Measurements from ENCODE around the gene GPT2. TPM values are rescaled to one million over a fixed set of nuclear protein-coding genes. Genes with fewer than 3 reads are reported as not detected.
"Not testable (repeated sequence)": the region's sequence is repeated elsewhere in the genome, so short reads cannot be mapped to it uniquely, and the experiment has no call there.

The GPT2 gene
- total and polyA plus RNA-seq, 2 donors (not counting 1 experiment from before 2014, with no cell fraction given) = 5.8 to 16.3 TPM

DNA sequence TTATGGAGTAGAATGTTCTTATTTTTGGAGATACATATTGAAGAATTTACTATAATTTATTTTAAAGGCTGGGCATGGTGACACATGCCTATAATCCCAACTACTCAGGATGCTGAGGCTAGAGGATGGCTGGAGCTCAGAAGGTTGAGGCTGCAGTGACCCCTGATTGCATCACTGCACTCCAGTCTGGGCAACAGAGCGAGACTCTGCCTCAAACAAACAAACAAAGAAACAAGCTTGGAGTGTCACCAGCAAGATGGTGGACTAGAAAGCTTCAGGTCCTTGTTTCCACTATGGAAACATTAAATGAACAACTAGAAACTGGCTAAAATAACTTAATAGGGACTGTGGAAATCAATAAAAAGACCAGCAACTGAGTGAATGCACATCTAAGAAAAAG is 17.9 kb upstream of the GPT2 start:
- H3K79me2 ChIP-seq (ENCODE audit: control insufficient read depth, insufficient read depth, low read length) = no peaks in the 10 kb centered on the region
- H4K20me1 ChIP-seq (ENCODE audit: control insufficient read depth, extremely low read depth, insufficient read depth, low read length) = no peaks in the 10 kb centered on the region
- no peaks in the 10 kb centered on the region for H3K9me3 ChIP-seq (ENCODE audit: control insufficient read depth, insufficient read depth, low read depth, low read length)
- no peak overlapping the region for H3K9ac ChIP-seq (ENCODE audit: insufficient read depth, low read length)
- DNase-seq (ENCODE audit: low read depth in 2 of 2) = no peak
- no peak overlapping the region for H2AFZ ChIP-seq (ENCODE audit: low read length)
- no peak overlapping the region for H3K27ac ChIP-seq (ENCODE audit: insufficient read depth, low read length)
- H3K4me3 ChIP-seq (replicated peaks in 1 of 4; ENCODE audit: control extremely low read depth in 1 of 4, insufficient read depth in 1 of 4, low read depth in 3 of 4, low read length in 4 of 4) = no peak overlapping the region
- H3K36me3 ChIP-seq (ENCODE audit: control insufficient read depth, insufficient read depth, low read length) = no peaks in the 10 kb centered on the region
- TF ChIP-seq EZH2 (IDR thresholded peaks at IDR 0.05; ENCODE audit: low read length, missing control alignments) = no peak
- TF ChIP-seq, protein P1, sequence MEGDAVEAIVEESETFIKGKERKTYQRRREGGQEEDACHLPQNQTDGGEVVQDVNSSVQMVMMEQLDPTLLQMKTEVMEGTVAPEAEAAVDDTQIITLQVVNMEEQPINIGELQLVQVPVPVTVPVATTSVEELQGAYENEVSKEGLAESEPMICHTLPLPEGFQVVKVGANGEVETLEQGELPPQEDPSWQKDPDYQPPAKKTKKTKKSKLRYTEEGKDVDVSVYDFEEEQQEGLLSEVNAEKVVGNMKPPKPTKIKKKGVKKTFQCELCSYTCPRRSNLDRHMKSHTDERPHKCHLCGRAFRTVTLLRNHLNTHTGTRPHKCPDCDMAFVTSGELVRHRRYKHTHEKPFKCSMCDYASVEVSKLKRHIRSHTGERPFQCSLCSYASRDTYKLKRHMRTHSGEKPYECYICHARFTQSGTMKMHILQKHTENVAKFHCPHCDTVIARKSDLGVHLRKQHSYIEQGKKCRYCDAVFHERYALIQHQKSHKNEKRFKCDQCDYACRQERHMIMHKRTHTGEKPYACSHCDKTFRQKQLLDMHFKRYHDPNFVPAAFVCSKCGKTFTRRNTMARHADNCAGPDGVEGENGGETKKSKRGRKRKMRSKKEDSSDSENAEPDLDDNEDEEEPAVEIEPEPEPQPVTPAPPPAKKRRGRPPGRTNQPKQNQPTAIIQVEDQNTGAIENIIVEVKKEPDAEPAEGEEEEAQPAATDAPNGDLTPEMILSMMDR (conservative IDR thresholded peaks at IDR 0.05 in 1 of 2, IDR thresholded peaks at IDR 0.05 in 1 of 2; ENCODE audit: low read depth in 1 of 2, low read length in 2 of 2) = no peak
- H3K27me3 ChIP-seq (ENCODE audit: control insufficient read depth, insufficient read depth, low read length) = no peaks in the 10 kb centered on the region
- H3K4me1 ChIP-seq (ENCODE audit: control insufficient read depth, extremely low read depth, insufficient read depth, low read length) = no peaks in the 10 kb centered on the region
- no peak overlapping the region for H3K4me2 ChIP-seq (ENCODE audit: extremely low read depth, insufficient read depth, low read length)

- not testable (repeated sequence) for H3K9me3 ChIP-seq (ENCODE audit: control insufficient read depth, insufficient read depth, low read depth, low read length); H4K20me1 ChIP-seq (ENCODE audit: control insufficient read depth, extremely low read depth, insufficient read depth, low read length); H3K79me2 ChIP-seq (ENCODE audit: control insufficient read depth, insufficient read depth, low read length); H3K4me1 ChIP-seq (ENCODE audit: control insufficient read depth, extremely low read depth, insufficient read depth, low read length); H2AFZ ChIP-seq (ENCODE audit: low read length); H3K27me3 ChIP-seq (ENCODE audit: control insufficient read depth, insufficient read depth, low read length); H3K27ac ChIP-seq (ENCODE audit: insufficient read depth, low read length); H3K4me2 ChIP-seq (ENCODE audit: extremely low read depth, insufficient read depth, low read length); H3K36me3 ChIP-seq (ENCODE audit: control insufficient read depth, insufficient read depth, low read length); H3K9ac ChIP-seq (ENCODE audit: insufficient read depth, low read length); H3K4me3 ChIP-seq (replicated peaks in 1 of 4; ENCODE audit: control extremely low read depth in 1 of 4, insufficient read depth in 1 of 4, low read depth in 3 of 4, low read length in 4 of 4); DNase-seq (ENCODE audit: low read depth in 2 of 2)
Measured at GRCh38 chr16:46867486-46867885, 16.7 kb upstream of the GPT2 start.

DNA sequence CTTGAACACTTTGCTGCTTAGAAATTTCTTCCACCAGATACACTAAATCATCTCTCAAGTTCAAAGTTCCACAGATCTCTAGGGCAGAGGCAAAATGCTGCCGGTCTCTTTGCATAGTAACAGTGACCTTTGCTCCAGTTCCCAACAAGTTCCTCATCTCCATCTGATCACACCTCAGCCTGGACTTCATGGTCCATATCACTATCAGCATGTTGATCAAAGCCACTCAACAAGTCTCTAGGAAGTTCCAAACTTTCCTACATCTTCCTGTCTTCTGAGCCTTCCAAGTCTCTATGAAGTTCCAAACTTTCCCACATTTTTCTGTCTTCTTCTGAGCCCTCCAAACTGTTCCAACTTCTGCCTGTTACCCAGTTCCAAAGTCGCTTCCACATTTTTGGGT is 15.3 kb upstream of the GPT2 start:
- H3K4me1 ChIP-seq (ENCODE audit: control insufficient read depth, extremely low read depth, insufficient read depth, low read length); H3K36me3 ChIP-seq (ENCODE audit: control insufficient read depth, insufficient read depth, low read length); DNase-seq (ENCODE audit: low read depth in 2 of 2); H3K9me3 ChIP-seq (ENCODE audit: control insufficient read depth, insufficient read depth, low read depth, low read length); H4K20me1 ChIP-seq (ENCODE audit: control insufficient read depth, extremely low read depth, insufficient read depth, low read length); H3K79me2 ChIP-seq (ENCODE audit: control insufficient read depth, insufficient read depth, low read length); H3K27ac ChIP-seq (ENCODE audit: insufficient read depth, low read length); H3K9ac ChIP-seq (ENCODE audit: insufficient read depth, low read length); H3K27me3 ChIP-seq (ENCODE audit: control insufficient read depth, insufficient read depth, low read length); H2AFZ ChIP-seq (ENCODE audit: low read length); H3K4me2 ChIP-seq (ENCODE audit: extremely low read depth, insufficient read depth, low read length); H3K4me3 ChIP-seq (replicated peaks in 1 of 4; ENCODE audit: control extremely low read depth in 1 of 4, insufficient read depth in 1 of 4, low read depth in 3 of 4, low read length in 4 of 4): not testable (repeated sequence)

DNA sequence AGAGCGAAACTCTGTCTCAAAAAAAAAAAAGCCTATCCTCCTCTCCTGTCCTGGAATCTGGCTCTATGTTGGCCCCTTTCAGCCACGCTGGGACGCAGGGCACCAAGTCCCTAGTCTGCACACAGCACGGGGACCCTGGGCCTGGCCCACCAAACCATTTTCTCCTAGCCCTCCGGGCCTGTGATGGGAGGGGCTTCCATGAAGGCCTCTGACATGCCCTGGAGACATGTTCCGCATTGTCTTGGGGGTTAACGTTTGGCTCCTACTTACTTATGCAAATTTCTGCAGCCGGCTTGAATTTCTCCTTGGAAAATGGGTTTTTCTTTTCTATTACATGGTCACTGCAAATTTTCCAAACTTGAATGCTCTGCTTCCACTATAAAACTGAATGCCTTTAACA is 12.6 kb upstream of the GPT2 start:
- TF ChIP-seq EZH2 (IDR thresholded peaks at IDR 0.05; ENCODE audit: low read length, missing control alignments) = no peak
- TF ChIP-seq, protein P1 (conservative IDR thresholded peaks at IDR 0.05 in 1 of 2, IDR thresholded peaks at IDR 0.05 in 1 of 2; ENCODE audit: low read depth in 1 of 2, low read length in 2 of 2) = no peak
- no peak overlapping the region for H3K4me3 ChIP-seq (replicated peaks in 1 of 4; ENCODE audit: control extremely low read depth in 1 of 4, insufficient read depth in 1 of 4, low read depth in 3 of 4, low read length in 4 of 4)
- H2AFZ ChIP-seq (ENCODE audit: low read length) = no peak overlapping the region
- H3K9ac ChIP-seq (ENCODE audit: insufficient read depth, low read length) = no peak overlapping the region
- H3K4me1 ChIP-seq (ENCODE audit: control insufficient read depth, extremely low read depth, insufficient read depth, low read length) = no peaks in the 10 kb centered on the region
- H3K79me2 ChIP-seq (ENCODE audit: control insufficient read depth, insufficient read depth, low read length) = no peaks in the 10 kb centered on the region
- no peaks in the 10 kb centered on the region for H3K9me3 ChIP-seq (ENCODE audit: control insufficient read depth, insufficient read depth, low read depth, low read length)
- no peak overlapping the region for H3K27ac ChIP-seq (ENCODE audit: insufficient read depth, low read length)
- no peaks in the 10 kb centered on the region for H3K27me3 ChIP-seq (ENCODE audit: control insufficient read depth, insufficient read depth, low read length)
- DNase-seq (ENCODE audit: low read depth in 2 of 2) = no peak
- H3K4me2 ChIP-seq (ENCODE audit: extremely low read depth, insufficient read depth, low read length) = no peak overlapping the region
- no peaks in the 10 kb centered on the region for H4K20me1 ChIP-seq (ENCODE audit: control insufficient read depth, extremely low read depth, insufficient read depth, low read length)
- H3K36me3 ChIP-seq (ENCODE audit: control insufficient read depth, insufficient read depth, low read length) = no peaks in the 10 kb centered on the region

Measured in fibroblast of lung (primary cell).